CD8-positive, alpha-beta memory T cell (primary cell): ENCODE data around the gene CNNM3. TPM values are rescaled to one million over a fixed set of nuclear protein-coding genes. Genes with fewer than 3 reads are reported as not detected.

Source experiments
- CTCF ChIA-PET: fragments of 350-600 bp; sonication (Branson Sonifier 250); formaldehyde crosslinking; loops from one replicate; lab custom pipeline; 2021; ENCODE audit warnings: antibody characterized with exemption; lab: Charles Lee
- POLR2A ChIA-PET: fragments of 350-600 bp; sonication (Branson Sonifier 250); formaldehyde crosslinking; loops from one replicate; lab custom pipeline; 2021; ENCODE audit warnings: antibody characterized with exemption; lab: Charles Lee
- DNase-seq, 5 donors: peaks; one replicate each; pipeline versions ENCODE4 v3.0.0 to v3.0.0-alpha.2; 2020 to 2022; ENCODE audit warnings: mixed read lengths in 1 of 5
- H3K27ac ChIP-seq: one replicate; pipeline ENCODE4 v1.7.0; 2013; ENCODE audit warnings: low read depth, mild to moderate bottlenecking, low read length, moderate library complexity
- H3K27me3 ChIP-seq: 2 replicates; pipeline ENCODE4 v1.7.0; 2013; ENCODE audit warnings: low read length, mild to moderate bottlenecking; ENCODE audit not compliant: insufficient read depth, poor library complexity, severe bottlenecking
- H3K36me3 ChIP-seq: 2 replicates; pipeline ENCODE4 v1.7.0; 2013; ENCODE audit warnings: mild to moderate bottlenecking, low read length, moderate library complexity; ENCODE audit not compliant: insufficient read depth
- H3K4me1 ChIP-seq: 2 replicates; pipeline ENCODE4 v1.7.0; 2013; ENCODE audit warnings: mild to moderate bottlenecking, low read length, moderate library complexity; ENCODE audit not compliant: insufficient read depth
- H3K4me3 ChIP-seq: 2 replicates; pipeline ENCODE4 v1.7.0; 2013; ENCODE audit warnings: mild to moderate bottlenecking, low read length
- H3K9me3 ChIP-seq: 2 replicates; pipeline ENCODE4 v1.7.0; 2013; ENCODE audit warnings: mild to moderate bottlenecking, low read length
- H3K27ac Mint-ChIP-seq, 8 donors: one replicate each; pipeline ENCODE4 v1.8.0; 2020 to 2021; ENCODE audit warnings: mixed read lengths in 8 of 8, mild to moderate bottlenecking in 6 of 8, inconsistent platforms in 3 of 8, moderate library complexity in 3 of 8
- H3K27me3 Mint-ChIP-seq, 2 donors: one replicate each; pipeline ENCODE4 v1.8.0; 2020 to 2021; ENCODE audit warnings: mixed read lengths in 2 of 2, mild to moderate bottlenecking in 1 of 2, moderate library complexity in 1 of 2
- H3K36me3 Mint-ChIP-seq, 3 donors: one replicate each; pipeline ENCODE4 v1.8.0; 2020 to 2021; ENCODE audit warnings: mixed read lengths in 3 of 3, inconsistent platforms in 1 of 3, mild to moderate bottlenecking in 1 of 3
- H3K4me1 Mint-ChIP-seq, 3 donors: one replicate each; pipeline ENCODE4 v1.8.0; 2020 to 2021; ENCODE audit warnings: mixed read lengths in 3 of 3, inconsistent platforms in 1 of 3, mild to moderate bottlenecking in 1 of 3
- H3K4me3 Mint-ChIP-seq, 7 donors: one replicate each; pipeline ENCODE4 v1.8.0; 2020 to 2021; ENCODE audit warnings: mixed read lengths in 7 of 7, mild to moderate bottlenecking in 6 of 7, moderate library complexity in 4 of 7, inconsistent platforms in 2 of 7
- H3K9me3 Mint-ChIP-seq, 5 donors: one replicate each; pipeline ENCODE4 v1.8.0; 2020 to 2022; ENCODE audit warnings: mixed read lengths in 5 of 5, mild to moderate bottlenecking in 3 of 5, moderate library complexity in 2 of 5, inconsistent platforms in 1 of 5
- polyA plus RNA-seq: library from polyadenylated mRNA; unstranded; fragments of 300-500 nt; fragmentation: Illumina TruSeq; gene quantifications from one replicate; pipeline ENCODE4 v1.2.3, GENCODE V29; 2021
- total RNA-seq, 2 experiments: library from RNA; stranded (reverse); gene quantifications; one replicate each; pipeline ENCODE4 v1.2.3, GENCODE V29; 2021

The CNNM3 gene
- total and polyA plus RNA-seq, 3 experiments from 2014 or later = 13.0 to 36.6 (median 32.6) TPM

DNA sequence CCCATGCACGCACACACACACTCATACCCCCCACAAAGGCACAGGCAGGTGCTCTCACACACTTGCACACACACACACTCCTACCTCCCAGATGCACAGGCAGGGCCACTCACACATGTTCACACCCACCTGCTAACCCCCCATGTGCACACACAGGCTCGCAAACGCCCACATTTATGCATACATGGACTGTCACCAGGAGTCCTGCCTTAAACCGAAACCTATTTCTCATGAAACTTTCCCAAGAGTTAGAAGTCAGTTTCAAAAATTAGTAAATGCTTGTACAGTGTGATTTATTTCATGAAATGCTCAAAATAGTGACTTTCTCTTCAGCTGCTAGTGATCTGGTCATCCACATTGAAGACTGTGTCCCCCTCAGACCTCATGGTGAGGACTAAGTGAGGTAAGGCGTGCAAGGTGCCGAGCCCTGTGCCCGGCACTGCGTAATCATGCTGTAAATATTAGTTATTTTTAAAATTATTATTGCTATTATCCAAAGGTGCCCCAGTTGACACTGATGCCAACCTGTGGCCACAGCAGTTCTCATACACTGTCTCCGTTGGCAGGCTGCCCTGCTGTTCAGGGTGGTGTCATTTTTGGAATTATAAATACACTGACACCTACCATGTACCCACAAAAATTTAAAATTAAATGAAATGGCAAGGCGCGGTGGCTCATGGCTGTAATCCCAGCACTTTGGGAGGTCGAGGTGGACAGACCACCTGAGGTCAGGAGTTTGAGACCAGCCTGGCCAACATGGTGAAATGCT, 43.0 kb upstream of the CNNM3 start:
- Mint-ChIP-seq H3K27ac (peak overlapping the region in 7 of 8 donors; percentile 30 to 91 (median 72)), H3K36me3 (peaks cover 0 to 5% (median 4%) of the 10 kb centered on the region in 3 donors), H3K27me3 (peaks cover 0 to 2% of the 10 kb centered on the region in 2 donors), H3K4me1 (peaks cover 30 to 43% (median 40%) of the 10 kb centered on the region in 3 donors), H3K4me3 (peak overlapping the region; percentile 64 to 92 (median 81)), H3K9me3 (no peaks in the 10 kb centered on the region)
- no peak overlapping the region for H3K4me3 ChIP-seq
- no peak for DNase-seq
- no peaks in the 10 kb centered on the region for H3K27me3 ChIP-seq
- H3K27ac ChIP-seq = no peak overlapping the region
- no peaks in the 10 kb centered on the region for H3K36me3 ChIP-seq
- no peaks in the 10 kb centered on the region for H3K9me3 ChIP-seq
- ChIA-PET POLR2A (interaction anchor here (0.9 to 1.3 kb wide), 4 partner anchors 10 to 236 kb away, joined by 3 to 5 read pairs (median 4); partner anchors contain the start of gene CNNM4), CTCF (interaction anchor here (0.9 to 2.2 kb wide), 8 partner anchors 10 to 179 kb away, joined by 3 to 21 read pairs (median 4); partner anchors contain the start of genes ANKRD39 and CNNM4)
- peaks cover 10% of the 10 kb centered on the region for H3K4me1 ChIP-seq

DNA sequence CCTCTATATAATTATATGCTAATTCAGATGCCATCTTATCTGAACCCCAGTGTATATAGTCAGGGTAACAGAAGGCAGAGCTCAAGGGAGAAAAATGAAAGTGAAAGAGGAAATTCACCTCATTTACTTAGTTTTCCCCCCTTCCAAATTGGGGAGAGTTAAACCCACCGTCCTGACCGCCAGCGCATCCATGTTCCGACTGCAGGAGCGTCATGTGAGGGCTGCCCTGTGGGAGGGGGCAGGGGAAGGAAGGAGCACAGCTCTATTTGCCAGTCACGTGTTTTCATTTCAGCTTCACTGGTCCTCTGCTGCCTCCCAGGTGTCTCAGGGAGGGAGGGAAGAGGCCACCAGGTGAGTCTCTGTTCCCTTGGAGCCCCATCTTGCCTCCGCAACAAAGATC, 42.1 kb upstream of the CNNM3 start:
- Mint-ChIP-seq H3K4me3 (peak overlapping the region; percentile 87 to 97 (median 93)), H3K27ac (peak overlapping the region; percentile 83 to 96 (median 94)), H3K4me1 (peaks cover 25 to 36% (median 34%) of the 10 kb centered on the region in 3 donors), H3K36me3 (peaks cover 0 to 3% (median 0%) of the 10 kb centered on the region in 3 donors), H3K27me3 (peaks cover 0 to 2% of the 10 kb centered on the region in 2 donors), H3K9me3 (no peaks in the 10 kb centered on the region)
- H3K9me3 ChIP-seq = no peaks in the 10 kb centered on the region
- H3K4me1 ChIP-seq = peaks cover 10% of the 10 kb centered on the region
- peak overlapping the region; percentile 49 for H3K27ac ChIP-seq
- H3K36me3 ChIP-seq = no peaks in the 10 kb centered on the region
- POLR2A ChIA-PET = interaction anchor here (0.7 to 1.3 kb wide), 7 partner anchors 11 to 325 kb away, joined by 3 to 10 read pairs (median 4); partner anchors contain the start of genes ANKRD39, CNNM3 and CNNM4
- peak overlapping the region; percentile 59 for H3K4me3 ChIP-seq
- CTCF ChIA-PET = interaction anchor here (0.6 to 2.2 kb wide), 16 partner anchors 8 to 179 kb away, joined by 3 to 21 read pairs (median 4); partner anchors contain the start of genes ANKRD39, CNNM3 and CNNM4
- no peaks in the 10 kb centered on the region for H3K27me3 ChIP-seq
- peak; percentile 38 to 75 (median 63) for DNase-seq

DNA sequence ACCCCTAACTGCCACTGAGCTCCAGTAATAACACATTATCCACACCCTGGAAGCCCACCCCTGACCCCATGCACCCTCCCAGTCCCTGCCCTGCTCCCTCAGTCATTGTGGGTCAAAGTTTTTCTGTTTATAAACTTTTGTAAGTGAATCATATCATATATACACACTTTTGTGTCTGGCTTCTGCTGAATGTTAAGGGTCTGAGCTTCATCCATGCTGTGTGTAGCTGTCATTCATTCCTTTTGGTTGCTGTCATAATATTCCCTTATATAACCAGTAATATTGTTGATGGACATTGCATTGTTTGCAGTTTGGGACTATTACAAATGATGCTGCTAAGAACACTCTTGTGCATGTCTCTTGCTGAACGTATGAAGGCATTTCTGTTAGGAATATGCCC, 40.9 kb upstream of the CNNM3 start:
- peaks cover 0 to 5% (median 1%) of the 10 kb centered on the region in 3 donors for H3K36me3 Mint-ChIP-seq
- H3K9me3 Mint-ChIP-seq = no peaks in the 10 kb centered on the region
- peaks cover 25 to 34% (median 33%) of the 10 kb centered on the region in 3 donors for H3K4me1 Mint-ChIP-seq
- DNase-seq = no peak
- peak overlapping the region in 7 of 8 donors; percentile 21 to 96 (median 83) for H3K27ac Mint-ChIP-seq
- Histone ChIP-seq H3K4me1 (peaks cover 10% of the 10 kb centered on the region), H3K4me3 (no peak overlapping the region), H3K9me3 (no peaks in the 10 kb centered on the region), H3K27me3 (no peaks in the 10 kb centered on the region), H3K27ac (no peak overlapping the region), H3K36me3 (no peaks in the 10 kb centered on the region)
- ChIA-PET POLR2A (interaction anchor here (0.8 kb wide), 1 partner anchor 41 kb away, joined by 3 read pairs; the partner anchor contains the start of gene CNNM3), CTCF (interaction anchor here (1.2 to 2.2 kb wide), 8 partner anchors 10 to 41 kb away, joined by 3 to 21 read pairs (median 4); partner anchors contain the start of genes CNNM3 and CNNM4)
- peak overlapping the region in 6 of 7 donors; percentile 6 to 87 (median 38) for H3K4me3 Mint-ChIP-seq
- H3K27me3 Mint-ChIP-seq = peaks cover 0 to 2% of the 10 kb centered on the region in 2 donors

DNA sequence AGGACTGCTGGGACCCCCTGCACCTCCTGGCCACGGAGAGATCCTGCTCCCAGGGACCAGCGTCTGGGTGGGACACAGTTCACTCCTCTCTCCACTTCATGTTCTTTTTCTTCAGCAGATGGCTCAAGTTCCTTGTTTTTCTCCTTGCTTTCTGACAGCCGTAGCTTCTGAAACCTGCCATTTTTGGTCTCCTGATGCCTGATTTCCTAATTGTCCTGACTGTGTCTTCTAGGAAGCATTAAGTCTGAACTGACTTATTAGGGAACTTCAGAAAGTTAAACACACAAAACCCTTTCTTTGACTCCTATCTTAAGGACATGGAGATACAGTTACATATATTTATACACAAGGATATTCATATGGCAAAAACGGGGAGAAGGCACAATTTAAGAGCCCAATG, 32.7 kb upstream of the CNNM3 start:
- H3K27ac ChIP-seq = no peak overlapping the region
- H3K27me3 ChIP-seq = no peaks in the 10 kb centered on the region
- Mint-ChIP-seq H3K27me3 (no peaks in the 10 kb centered on the region), H3K27ac (no peak overlapping the region), H3K4me1 (no peaks in the 10 kb centered on the region), H3K36me3 (peaks cover 0 to 8% (median 6%) of the 10 kb centered on the region in 3 donors), H3K9me3 (no peaks in the 10 kb centered on the region), H3K4me3 (no peak overlapping the region)
- H3K36me3 ChIP-seq = no peaks in the 10 kb centered on the region
- CTCF ChIA-PET = interaction anchor here (1.0 kb wide), 1 partner anchor 9 kb away, joined by 4 read pairs; no protein-coding TSS in a partner anchor
- H3K4me3 ChIP-seq = no peak overlapping the region
- POLR2A ChIA-PET = no interaction called here
- no peak for DNase-seq
- no peaks in the 10 kb centered on the region for H3K9me3 ChIP-seq
- no peaks in the 10 kb centered on the region for H3K4me1 ChIP-seq

DNA sequence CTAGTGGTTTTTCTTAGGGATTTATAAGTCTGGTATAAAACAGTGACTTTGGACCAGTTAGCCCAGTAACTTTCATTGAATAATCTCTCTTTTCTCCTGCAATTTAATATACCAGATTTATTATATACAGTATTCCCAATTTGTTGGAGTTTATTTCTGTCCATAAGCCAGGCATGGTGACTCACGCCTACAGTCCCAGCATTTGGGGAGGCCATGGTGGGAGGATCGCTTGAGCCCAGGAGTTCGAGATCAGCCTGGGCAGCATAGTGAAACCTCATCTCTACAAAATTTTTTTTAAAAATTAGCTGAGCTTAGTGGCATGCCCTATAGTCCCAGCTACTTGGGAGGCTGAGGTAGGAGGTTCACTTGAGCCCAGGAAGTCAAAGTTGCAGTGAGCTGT, 28.7 kb upstream of the CNNM3 start:
- H3K4me3 ChIP-seq = no peak overlapping the region
- H3K27ac ChIP-seq = no peak overlapping the region
- Mint-ChIP-seq H3K9me3 (no peaks in the 10 kb centered on the region), H3K36me3 (peaks cover 0 to 2% (median 1%) of the 10 kb centered on the region in 3 donors), H3K4me1 (no peaks in the 10 kb centered on the region), H3K4me3 (no peak overlapping the region), H3K27ac (no peak overlapping the region), H3K27me3 (no peaks in the 10 kb centered on the region)
- no peaks in the 10 kb centered on the region for H3K4me1 ChIP-seq
- DNase-seq = no peak
- ChIA-PET CTCF (interaction anchor here (2.0 kb wide), 1 partner anchor 25 kb away, joined by 5 read pairs; no protein-coding TSS in a partner anchor), POLR2A (no interaction called here)
- H3K36me3 ChIP-seq = no peaks in the 10 kb centered on the region
- H3K9me3 ChIP-seq = no peaks in the 10 kb centered on the region
- H3K27me3 ChIP-seq = no peaks in the 10 kb centered on the region

DNA sequence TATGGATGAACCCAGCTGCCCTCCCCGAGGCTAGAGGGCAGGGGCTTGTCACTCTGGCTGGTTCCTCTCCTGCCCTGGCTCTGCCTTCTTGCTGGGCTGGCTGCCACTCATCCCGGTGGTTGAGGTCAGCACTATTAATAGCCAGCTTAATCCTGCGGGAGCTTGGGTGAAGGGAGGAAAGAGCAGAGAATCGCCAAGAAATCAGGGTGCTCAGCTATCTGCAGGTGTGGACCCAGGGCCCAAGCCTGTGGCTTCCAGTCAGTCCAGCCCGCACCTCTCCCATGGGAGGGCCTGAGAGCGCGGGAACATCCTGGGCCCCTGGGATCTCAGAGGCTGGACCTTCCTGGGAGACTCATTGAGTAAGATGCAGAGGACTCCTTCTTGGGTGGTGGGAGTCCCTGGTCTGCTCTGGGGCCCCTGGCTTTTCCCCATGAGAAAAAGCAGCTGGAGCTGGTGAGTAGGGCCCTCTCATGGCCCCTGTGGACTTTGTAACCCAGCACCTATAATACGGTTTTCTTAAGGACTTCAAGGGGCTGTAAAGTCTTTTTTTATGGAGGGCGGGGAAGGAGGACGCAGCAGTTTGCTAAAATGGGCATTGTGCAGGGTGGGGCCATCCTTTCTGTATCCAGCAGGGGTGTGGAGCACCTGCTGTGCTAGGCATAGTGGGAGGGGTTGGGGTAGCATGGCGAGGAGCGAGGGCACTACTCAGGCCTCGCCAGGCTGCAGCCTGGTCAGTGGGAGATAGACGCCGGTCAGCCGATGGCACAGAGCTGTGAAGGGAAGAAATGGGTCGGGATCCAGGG, 27.4 kb upstream of the CNNM3 start:
- Histone ChIP-seq H3K4me3 (no peak overlapping the region), H3K36me3 (no peaks in the 10 kb centered on the region), H3K4me1 (no peaks in the 10 kb centered on the region), H3K27me3 (no peaks in the 10 kb centered on the region), H3K27ac (no peak overlapping the region), H3K9me3 (no peaks in the 10 kb centered on the region)
- POLR2A ChIA-PET = no interaction called here
- no peak for DNase-seq
- CTCF ChIA-PET = interaction anchor here (2.0 kb wide), 1 partner anchor 26 kb away, joined by 5 read pairs; no protein-coding TSS in a partner anchor
- Mint-ChIP-seq H3K4me3 (no peak overlapping the region), H3K9me3 (no peaks in the 10 kb centered on the region), H3K27ac (no peak overlapping the region), H3K27me3 (no peaks in the 10 kb centered on the region), H3K4me1 (no peaks in the 10 kb centered on the region), H3K36me3 (no peaks in the 10 kb centered on the region)

DNA sequence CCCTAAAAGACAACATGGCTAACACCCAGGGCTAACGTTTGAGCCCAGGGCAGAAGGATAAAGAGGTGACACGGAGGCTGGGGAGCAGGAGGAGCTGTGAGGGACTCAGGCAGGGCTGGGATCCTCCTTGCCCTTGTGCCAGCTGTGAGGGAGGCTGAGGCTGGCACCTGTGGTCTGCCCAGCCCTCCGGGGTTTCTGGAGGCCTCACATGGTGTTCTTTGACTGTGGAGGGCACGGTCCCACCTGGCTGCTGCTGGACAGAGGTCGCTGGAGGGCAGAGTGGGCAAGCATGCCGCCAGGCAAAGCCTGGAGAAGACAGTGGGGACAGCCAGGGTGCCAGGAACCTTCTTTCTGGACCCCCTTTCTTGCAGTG, 26.8 kb upstream of the CNNM3 start:
- POLR2A ChIA-PET = no interaction called here
- no peak overlapping the region for H3K27ac Mint-ChIP-seq
- DNase-seq = no peak
- H3K4me3 Mint-ChIP-seq = no peak overlapping the region
- Histone ChIP-seq H3K4me3 (no peak overlapping the region), H3K27me3 (no peaks in the 10 kb centered on the region), H3K9me3 (no peaks in the 10 kb centered on the region), H3K36me3 (no peaks in the 10 kb centered on the region), H3K4me1 (no peaks in the 10 kb centered on the region), H3K27ac (no peak overlapping the region)
- H3K36me3 Mint-ChIP-seq = no peaks in the 10 kb centered on the region
- no peaks in the 10 kb centered on the region for H3K4me1 Mint-ChIP-seq
- CTCF ChIA-PET = no interaction called here
- H3K27me3 Mint-ChIP-seq = no peaks in the 10 kb centered on the region
- no peaks in the 10 kb centered on the region for H3K9me3 Mint-ChIP-seq
